ENCODE results near the gene NSG2.
"Not testable (repeated sequence)": the region's sequence is repeated elsewhere in the genome, so short reads cannot be mapped to it uniquely, and the experiment has no call there.

NSG2 gene

GRCh38 chr5:174063082-174063756, 17.7 kb downstream of the NSG2 start:
- no peak for DNase-seq

GRCh38 chr5:174064171-174064570, 18.7 kb downstream of the NSG2 start:
- no peak for DNase-seq

- DNase-seq = peak in 1 of 2 experiments; percentile 1
These were observed 20.2 kb downstream of the NSG2 start for GRCh38 chr5:174065528-174066197.

GRCh38 chr5:174067499-174067898, 22.0 kb downstream of the NSG2 start:
- no peak for DNase-seq

GRCh38 chr5:174071484-174071883, 26.0 kb downstream of the NSG2 start:
- DNase-seq = no peak

GRCh38 chr5:174073122-174073660, 27.7 kb downstream of the NSG2 start:
- no peak for DNase-seq

GRCh38 chr5:174074369-174074768, 28.9 kb downstream of the NSG2 start:
- DNase-seq = no peak

GRCh38 chr5:174078416-174078815, 32.9 kb downstream of the NSG2 start:
- no peak for DNase-seq

GRCh38 chr5:174082286-174082685, 36.8 kb downstream of the NSG2 start:
- DNase-seq = no peak

GRCh38 chr5:174083056-174083827, 37.7 kb downstream of the NSG2 start:
- no peak for DNase-seq

GRCh38 chr5:174084691-174085154, 39.2 kb downstream of the NSG2 start:
- no peak for DNase-seq

GRCh38 chr5:174086751-174087150, 41.2 kb downstream of the NSG2 start:
- no peak for DNase-seq

GRCh38 chr5:174087783-174088182, 42.3 kb downstream of the NSG2 start:
- no peak for DNase-seq

- DNase-seq = no peak
These were observed 44.6 kb downstream of the NSG2 start for GRCh38 chr5:174090129-174090528.

GRCh38 chr5:174093123-174093522, 47.6 kb downstream of the NSG2 start:
- no peak for DNase-seq

GRCh38 chr5:174094857-174095606, 49.5 kb downstream of the NSG2 start:
- no peak for DNase-seq

GRCh38 chr5:174096619-174097018, 51.1 kb downstream of the NSG2 start:
- no peak for DNase-seq

- DNase-seq = no peak
These were observed 52.1 kb downstream of the NSG2 start for GRCh38 chr5:174097486-174098185.

GRCh38 chr5:174098694-174099093, 53.2 kb downstream of the NSG2 start:
- no peak for DNase-seq

- DNase-seq = no peak
These were observed 55.0 kb downstream of the NSG2 start for GRCh38 chr5:174100490-174100889.

GRCh38 chr5:174101195-174101730, 55.8 kb downstream of the NSG2 start:
- no peak for DNase-seq

- DNase-seq = not testable (repeated sequence)
These were observed 57.1 kb downstream of the NSG2 start for GRCh38 chr5:174102574-174102973.

All from NCI-H2081 (cell line).